ENCODE measurements around the gene RBM48.
A peak's percentile ranks its signal among the peaks of the same experiment; 100 is the strongest.
"Not testable (repeated sequence)": the region's sequence is repeated elsewhere in the genome, so short reads cannot be mapped to it uniquely, and the experiment has no call there.

Gene RBM48

GRCh38 chr7:92506363-92506762, 22.2 kb upstream of the RBM48 start:
- TF ChIP-seq POLR2A (IDR thresholded peaks at IDR 0.05; ENCODE audit: low read depth, low read length): no peak
- no peak for TF ChIP-seq TAF1 (IDR thresholded peaks at IDR 0.05; ENCODE audit: borderline replicate concordance, low read depth, low read length)
- TF ChIP-seq POLR2AphosphoS5 (IDR thresholded peaks at IDR 0.05; ENCODE audit: low read depth, low read length): no peak
- FAIRE-seq (no peak), DNase-seq (ENCODE audit: insufficient read length) (no peak)

GRCh38 chr7:92508946-92509345, 19.6 kb upstream of the RBM48 start:
- no peak for FAIRE-seq
- DNase-seq (ENCODE audit: insufficient read length): no peak
- no peak for TF ChIP-seq POLR2A (IDR thresholded peaks at IDR 0.05; ENCODE audit: low read depth, low read length)
- TF ChIP-seq POLR2AphosphoS5 (IDR thresholded peaks at IDR 0.05; ENCODE audit: low read depth, low read length): no peak
- TF ChIP-seq TAF1 (IDR thresholded peaks at IDR 0.05; ENCODE audit: borderline replicate concordance, low read depth, low read length): no peak

GRCh38 chr7:92513167-92513902, 15.3 kb upstream of the RBM48 start:
- DNase-seq (ENCODE audit: insufficient read length) (no peak), FAIRE-seq (no peak)
- no peak for TF ChIP-seq POLR2A (IDR thresholded peaks at IDR 0.05; ENCODE audit: low read depth, low read length)

GRCh38 chr7:92517631-92518030, 11.0 kb upstream of the RBM48 start:
- no peak for DNase-seq (ENCODE audit: insufficient read length)
- TF ChIP-seq POLR2A (IDR thresholded peaks at IDR 0.05; ENCODE audit: low read depth, low read length) (no peak), POLR2AphosphoS5 (IDR thresholded peaks at IDR 0.05; ENCODE audit: low read depth, low read length) (no peak), TAF1 (IDR thresholded peaks at IDR 0.05; ENCODE audit: borderline replicate concordance, low read depth, low read length) (no peak)
- FAIRE-seq: no peak

- FAIRE-seq (no peak), DNase-seq (ENCODE audit: insufficient read length) (no peak)
- TF ChIP-seq POLR2AphosphoS5 (IDR thresholded peaks at IDR 0.05; ENCODE audit: low read depth, low read length) (no peak), POLR2A (IDR thresholded peaks at IDR 0.05; ENCODE audit: low read depth, low read length) (no peak), TAF1 (IDR thresholded peaks at IDR 0.05; ENCODE audit: borderline replicate concordance, low read depth, low read length) (no peak)
Observed at GRCh38 chr7:92520024-92520423, 8.6 kb upstream of the RBM48 start.

GRCh38 chr7:92523110-92523509, 5.5 kb upstream of the RBM48 start:
- no peak for TF ChIP-seq POLR2AphosphoS5 (IDR thresholded peaks at IDR 0.05; ENCODE audit: low read depth, low read length)
- no peak for TF ChIP-seq TAF1 (IDR thresholded peaks at IDR 0.05; ENCODE audit: borderline replicate concordance, low read depth, low read length)
- no peak for TF ChIP-seq POLR2A (IDR thresholded peaks at IDR 0.05; ENCODE audit: low read depth, low read length)
- DNase-seq (ENCODE audit: insufficient read length): no peak
- FAIRE-seq: no peak

GRCh38 chr7:92527300-92528187, 1.1 kb upstream of the RBM48 start:
- TF ChIP-seq POLR2A (IDR thresholded peaks at IDR 0.05; ENCODE audit: low read depth, low read length) (no peak), TAF1 (IDR thresholded peaks at IDR 0.05; ENCODE audit: borderline replicate concordance, low read depth, low read length) (no peak), POLR2AphosphoS5 (IDR thresholded peaks at IDR 0.05; ENCODE audit: low read depth, low read length) (no peak)
- FAIRE-seq (peak; percentile 90), DNase-seq (ENCODE audit: insufficient read length) (peak; percentile 29)

GRCh38 chr7:92528958-92529264, 316 bp downstream of the RBM48 start:
- FAIRE-seq (no peak), DNase-seq (ENCODE audit: insufficient read length) (no peak)
- TF ChIP-seq POLR2AphosphoS5 (IDR thresholded peaks at IDR 0.05; ENCODE audit: low read depth, low read length): no peak
- TF ChIP-seq POLR2A (IDR thresholded peaks at IDR 0.05; ENCODE audit: low read depth, low read length): no peak

GRCh38 chr7:92534572-92534971, 6.0 kb downstream of the RBM48 start:
- no peak for TF ChIP-seq TAF1 (IDR thresholded peaks at IDR 0.05; ENCODE audit: borderline replicate concordance, low read depth, low read length)
- no peak for TF ChIP-seq POLR2A (IDR thresholded peaks at IDR 0.05; ENCODE audit: low read depth, low read length)
- TF ChIP-seq POLR2AphosphoS5 (IDR thresholded peaks at IDR 0.05; ENCODE audit: low read depth, low read length): no peak
- no peak for FAIRE-seq
- DNase-seq (ENCODE audit: insufficient read length): no peak

- DNase-seq (ENCODE audit: insufficient read length); FAIRE-seq: not testable (repeated sequence)
Observed at GRCh38 chr7:92543542-92543941, 14.9 kb downstream of the RBM48 start.

GRCh38 chr7:92545116-92545515, 16.5 kb downstream of the RBM48 start:
- not testable (repeated sequence) for DNase-seq (ENCODE audit: insufficient read length); FAIRE-seq

- DNase-seq (ENCODE audit: insufficient read length) (no peak), FAIRE-seq (no peak)
- TF ChIP-seq POLR2A (IDR thresholded peaks at IDR 0.05; ENCODE audit: low read depth, low read length) (no peak), POLR2AphosphoS5 (IDR thresholded peaks at IDR 0.05; ENCODE audit: low read depth, low read length) (no peak)
Observed at GRCh38 chr7:92546856-92547497, 18.4 kb downstream of the RBM48 start.
